Testis (tissue), 3 donors: Measurements from ENCODE around the gene XG. TPM values are rescaled to one million over a fixed set of nuclear protein-coding genes. Genes with fewer than 3 reads are reported as not detected.

Experiments
- DNase-seq: peaks from one replicate; pipeline ENCODE4 v3.0.0-alpha.2; 2019
- H3K27ac ChIP-seq, 2 donors: fragments of 200-600 bp; sonication (generic); one replicate each; pipeline ENCODE4 v1.5.1; 2019
- H3K27me3 ChIP-seq: fragments of 200-600 bp; sonication (generic); one replicate; pipeline ENCODE4 v1.5.1; 2019
- H3K36me3 ChIP-seq: fragments of 200-600 bp; sonication (generic); one replicate; pipeline ENCODE4 v1.5.1; 2017; ENCODE audit warnings: low read depth; ENCODE audit errors: missing control alignments
- H3K4me1 ChIP-seq: fragments of 200-600 bp; sonication (generic); one replicate; pipeline ENCODE4 v1.5.1; 2019
- H3K4me3 ChIP-seq, 2 donors: fragments of 200-600 bp; sonication (generic); one replicate each; pipeline ENCODE4 v1.5.1; 2017 to 2019
- H3K9me3 ChIP-seq: fragments of 200-600 bp; sonication (generic); one replicate; pipeline ENCODE4 v1.5.1; 2017
- CTCF ChIP-seq, 3 experiments: fragments of 450-650 bp in 2 of 3; fragments of 200-600 bp in 1 of 3; sonication (generic) in 1 of 3; IDR thresholded peaks; one replicate each; pipeline ENCODE4 v1.5.1; 2016 to 2019; ENCODE audit warnings: antibody characterized with exemption in 3 of 3, mild to moderate bottlenecking in 2 of 3, moderate library complexity in 1 of 3
- POLR2A ChIP-seq: fragments of 450-650 bp; IDR thresholded peaks from one replicate; pipeline ENCODE4 v1.6.1; 2017; ENCODE audit warnings: antibody characterized with exemption, mild to moderate bottlenecking, moderate library complexity
- WGBS, 2 donors: methylation state at CpG; one replicate each; pipeline ENCODE4 v1.1.5; 2018; 5-methylcytosine and 5-hydroxymethylcytosine counted together
- intact Hi-C: fragments of 100-400 bp; cut with DNase I; formaldehyde crosslinking; loops from one replicate; pipeline ENCODE4 v1.15.1; 2023; ENCODE audit warnings: low total_unique reads
- polyA plus RNA-seq: library from polyadenylated mRNA; stranded (reverse); fragments of 350-450 nt; fragmentation: Illumina TruSeq; extraction: RNeasy Lipid Tissue Mini Kit (QIAGEN cat#74804); gene quantifications from one replicate; pipeline ENCODE4 v1.2.3, GENCODE V29; 2014; ENCODE audit warnings: low read depth, low replicate concordance; ENCODE audit not compliant: insufficient read depth
- total RNA-seq, 2 donors: library from RNA; depleted of rRNA; stranded (reverse); fragments of >200 nt; gene quantifications; one replicate each; pipeline ENCODE4 v1.2.3, GENCODE V29; 2016

XG gene
- total and polyA plus RNA-seq, 3 donors from 2014 or later = 0.19 to 0.88 (median 0.63) TPM

- Histone ChIP-seq H3K4me1 (no peaks in the 10 kb centered on the region), H3K9me3 (no peaks in the 10 kb centered on the region), H3K27ac (no peak overlapping the region), H3K27me3 (no peaks in the 10 kb centered on the region), H3K4me3 (no peak overlapping the region), H3K36me3 (no peaks in the 10 kb centered on the region)
- TF ChIP-seq CTCF (IDR thresholded peaks at IDR 0.05) (no peak), POLR2A (no peak)
- DNase-seq = no peak
- WGBS, 2 donors = 81 to 89% methylated on average over 9 of the region's 9 CpGs
- intact Hi-C loops = no loop called here
These were observed 19.8 kb upstream of the XG start for GRCh38 chrX:2732076-2732475.

- no peaks in the 10 kb centered on the region for H3K27me3 ChIP-seq
- H3K4me1 ChIP-seq = no peaks in the 10 kb centered on the region
- no peak overlapping the region for H3K27ac ChIP-seq
- intact Hi-C loops = no loop called here
- no peak overlapping the region for H3K4me3 ChIP-seq
- no peaks in the 10 kb centered on the region for H3K36me3 ChIP-seq
- TF ChIP-seq CTCF (IDR thresholded peaks at IDR 0.05) (no peak), POLR2A (no peak)
- no peaks in the 10 kb centered on the region for H3K9me3 ChIP-seq
- no peak for DNase-seq
These were observed 19.2 kb upstream of the XG start for GRCh38 chrX:2732649-2733048.

- Histone ChIP-seq H3K4me1 (no peaks in the 10 kb centered on the region), H3K27me3 (no peaks in the 10 kb centered on the region), H3K27ac (no peak overlapping the region), H3K4me3 (no peak overlapping the region), H3K9me3 (no peaks in the 10 kb centered on the region), H3K36me3 (no peaks in the 10 kb centered on the region)
- intact Hi-C loops = no loop called here
- TF ChIP-seq CTCF (IDR thresholded peaks at IDR 0.05) (no peak), POLR2A (no peak)
- WGBS, 2 donors = 90 to 97% methylated on average over 9 of the region's 9 CpGs
- DNase-seq = no peak
These were observed 18.6 kb upstream of the XG start for GRCh38 chrX:2733286-2733685.

- Histone ChIP-seq H3K36me3 (no peaks in the 10 kb centered on the region), H3K4me3 (no peak overlapping the region), H3K27me3 (no peaks in the 10 kb centered on the region), H3K27ac (no peak overlapping the region), H3K9me3 (no peaks in the 10 kb centered on the region), H3K4me1 (no peaks in the 10 kb centered on the region)
- no peak for DNase-seq
- 93 to 94% methylated on average over 4 of the region's 4 CpGs for WGBS, 2 donors
- intact Hi-C loops = no loop called here
- TF ChIP-seq POLR2A (no peak), CTCF (IDR thresholded peaks at IDR 0.05) (no peak)
These were observed 16.6 kb upstream of the XG start for GRCh38 chrX:2735270-2735669.

- 85 to 92% methylated on average over 11 of the region's 11 CpGs for WGBS, 2 donors
These were observed 11.2 kb upstream of the XG start for GRCh38 chrX:2740672-2741071.

More at GRCh38 chrX:2740672-2741071, 11.2 kb upstream of the XG start:
- no peak for TF ChIP-seq POLR2A
- no peak for TF ChIP-seq CTCF (IDR thresholded peaks at IDR 0.05)
- intact Hi-C loops = no loop called here
- H3K9me3 ChIP-seq = no peaks in the 10 kb centered on the region
- no peaks in the 10 kb centered on the region for H3K4me1 ChIP-seq
- H3K36me3 ChIP-seq = no peaks in the 10 kb centered on the region
- no peak for DNase-seq
- H3K27ac ChIP-seq = no peak overlapping the region
- H3K27me3 ChIP-seq = no peaks in the 10 kb centered on the region
- no peak overlapping the region for H3K4me3 ChIP-seq
